OCI-LY1 (cell line): ENCODE measurements around the gene HDDC2.

ENCODE experiments used
- H2AFZ ChIP-seq: fragments of 200-600 bp; sonication (generic), shearing (Covaris generic); 2 replicates; pipeline ENCODE4 v1.6.0; 2014; ENCODE audit warnings: antibody characterized with exemption, mild to moderate bottlenecking, low read length
- H3F3A ChIP-seq: fragments of 200-600 bp; sonication (generic), shearing (Covaris generic); 2 replicates; pipeline ENCODE4 v1.6.0; 2014; ENCODE audit warnings: mild to moderate bottlenecking, antibody characterized with exemption, low read length, moderate library complexity; ENCODE audit not compliant: insufficient read depth
- H3K27ac ChIP-seq: fragments of 200-600 bp; sonication (generic); 2 replicates; pipeline ENCODE4 v1.5.1; 2014; ENCODE audit warnings: low read length, mixed run types, mild to moderate bottlenecking, low read depth; ENCODE audit not compliant: poor library complexity, severe bottlenecking
- H3K27me3 ChIP-seq: fragments of 200-600 bp; sonication (generic); 2 replicates; pipeline ENCODE4 v1.6.0; 2014; ENCODE audit warnings: antibody characterized with exemption, mild to moderate bottlenecking, low read length, moderate library complexity; ENCODE audit not compliant: insufficient read depth
- H3K36me3 ChIP-seq: fragments of 200-600 bp; sonication (generic); 2 replicates; pipeline ENCODE4 v1.6.1; 2014; ENCODE audit warnings: mild to moderate bottlenecking, antibody characterized with exemption, low read length, moderate library complexity, mixed read lengths; ENCODE audit not compliant: insufficient read depth
- H3K4me1 ChIP-seq: fragments of 200-600 bp; sonication (generic); 2 replicates; pipeline ENCODE4 v1.5.1; 2014; ENCODE audit warnings: mild to moderate bottlenecking, low read length, moderate library complexity; ENCODE audit not compliant: insufficient read depth, severe bottlenecking
- H3K4me2 ChIP-seq: fragments of 200-600 bp; sonication (generic), shearing (Covaris generic); 2 replicates; pipeline ENCODE4 v1.6.1; 2014; ENCODE audit warnings: low read length
- H3K4me3 ChIP-seq: fragments of 200-600 bp; sonication (generic); 2 replicates; pipeline ENCODE4 v1.5.1; 2014; ENCODE audit warnings: low read length, low read depth, mild to moderate bottlenecking, mixed read lengths; ENCODE audit not compliant: poor library complexity, severe bottlenecking
- H3K79me2 ChIP-seq: fragments of 200-600 bp; shearing (Covaris generic); 2 replicates; pipeline ENCODE4 v1.6.1; 2016; ENCODE audit warnings: mixed run types, low read length, mixed read lengths; ENCODE audit not compliant: insufficient read depth
- H3K9ac ChIP-seq: fragments of 200-600 bp; sonication (generic), shearing (Covaris generic); 2 replicates; pipeline ENCODE4 v1.6.1; 2014; ENCODE audit warnings: mild to moderate bottlenecking, low read length, mixed read lengths
- H3K9me2 ChIP-seq: fragments of 200-600 bp; sonication (generic), shearing (Covaris generic); 2 replicates; pipeline ENCODE4 v1.6.1; 2014; ENCODE audit warnings: low read depth, mild to moderate bottlenecking, low read length, mixed read lengths
- H3K9me3 ChIP-seq: fragments of 200-600 bp; shearing (Covaris generic); 2 replicates; pipeline ENCODE4 v1.6.1; 2014; ENCODE audit warnings: low read length, mixed read lengths
- H4K20me1 ChIP-seq: fragments of 200-600 bp; sonication (generic), shearing (Covaris generic); 2 replicates; pipeline ENCODE4 v1.6.0; 2016; ENCODE audit warnings: mild to moderate bottlenecking, low read length; ENCODE audit not compliant: insufficient read depth
- EZH2 ChIP-seq: fragments of 200-600 bp; sonication (generic), shearing (Covaris generic); IDR thresholded peaks from 2 replicates; pipeline ENCODE4 v1.8.0; 2017; ENCODE audit warnings: borderline replicate concordance, mixed run types, mild to moderate bottlenecking, antibody characterized with exemption, low read length, moderate library complexity, mixed read lengths
- TF ChIP-seq, protein P1 (sequence below): fragments of 200-600 bp; sonication (generic), shearing (Covaris generic); IDR thresholded peaks from 2 replicates; pipeline ENCODE4 v1.5.1; 2017; ENCODE audit warnings: mild to moderate bottlenecking, antibody characterized with exemption, low read length, moderate library complexity, mixed read lengths

Gene HDDC2

DNA sequence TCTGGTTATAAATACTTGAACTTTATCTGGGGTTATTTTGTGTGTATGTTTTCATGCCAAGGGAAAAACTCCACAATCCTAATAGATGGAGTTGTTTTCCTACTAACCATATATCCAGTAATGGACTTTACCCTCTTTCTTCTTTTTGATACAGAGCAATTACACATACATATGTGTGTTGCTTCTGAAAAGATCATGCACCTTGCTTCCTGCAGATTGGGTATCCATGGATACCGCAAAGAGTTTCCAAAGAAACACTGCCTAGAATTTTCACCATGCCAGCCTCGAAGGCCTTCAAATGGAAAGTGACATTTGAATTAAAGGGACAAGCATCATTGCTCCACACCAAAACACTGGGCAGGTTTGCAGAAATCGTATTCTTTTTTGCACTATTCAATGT, 26.8 kb downstream of the HDDC2 start:
- H3F3A ChIP-seq = no peaks in the 10 kb centered on the region
- no peak overlapping the region for H3K4me3 ChIP-seq
- H3K9me3 ChIP-seq = no peaks in the 10 kb centered on the region
- no peak overlapping the region for H3K4me2 ChIP-seq
- no peaks in the 10 kb centered on the region for H3K27me3 ChIP-seq
- peaks cover 66% of the 10 kb centered on the region for H3K36me3 ChIP-seq
- TF ChIP-seq, protein P1, sequence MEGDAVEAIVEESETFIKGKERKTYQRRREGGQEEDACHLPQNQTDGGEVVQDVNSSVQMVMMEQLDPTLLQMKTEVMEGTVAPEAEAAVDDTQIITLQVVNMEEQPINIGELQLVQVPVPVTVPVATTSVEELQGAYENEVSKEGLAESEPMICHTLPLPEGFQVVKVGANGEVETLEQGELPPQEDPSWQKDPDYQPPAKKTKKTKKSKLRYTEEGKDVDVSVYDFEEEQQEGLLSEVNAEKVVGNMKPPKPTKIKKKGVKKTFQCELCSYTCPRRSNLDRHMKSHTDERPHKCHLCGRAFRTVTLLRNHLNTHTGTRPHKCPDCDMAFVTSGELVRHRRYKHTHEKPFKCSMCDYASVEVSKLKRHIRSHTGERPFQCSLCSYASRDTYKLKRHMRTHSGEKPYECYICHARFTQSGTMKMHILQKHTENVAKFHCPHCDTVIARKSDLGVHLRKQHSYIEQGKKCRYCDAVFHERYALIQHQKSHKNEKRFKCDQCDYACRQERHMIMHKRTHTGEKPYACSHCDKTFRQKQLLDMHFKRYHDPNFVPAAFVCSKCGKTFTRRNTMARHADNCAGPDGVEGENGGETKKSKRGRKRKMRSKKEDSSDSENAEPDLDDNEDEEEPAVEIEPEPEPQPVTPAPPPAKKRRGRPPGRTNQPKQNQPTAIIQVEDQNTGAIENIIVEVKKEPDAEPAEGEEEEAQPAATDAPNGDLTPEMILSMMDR = no peak
- no peak for TF ChIP-seq EZH2
- no peaks in the 10 kb centered on the region for H3K9me2 ChIP-seq
- no peak overlapping the region for H3K27ac ChIP-seq
- H4K20me1 ChIP-seq = no peaks in the 10 kb centered on the region
- no peak overlapping the region for H3K9ac ChIP-seq
- no peaks in the 10 kb centered on the region for H3K4me1 ChIP-seq
- H2AFZ ChIP-seq = no peak overlapping the region
- no peaks in the 10 kb centered on the region for H3K79me2 ChIP-seq

DNA sequence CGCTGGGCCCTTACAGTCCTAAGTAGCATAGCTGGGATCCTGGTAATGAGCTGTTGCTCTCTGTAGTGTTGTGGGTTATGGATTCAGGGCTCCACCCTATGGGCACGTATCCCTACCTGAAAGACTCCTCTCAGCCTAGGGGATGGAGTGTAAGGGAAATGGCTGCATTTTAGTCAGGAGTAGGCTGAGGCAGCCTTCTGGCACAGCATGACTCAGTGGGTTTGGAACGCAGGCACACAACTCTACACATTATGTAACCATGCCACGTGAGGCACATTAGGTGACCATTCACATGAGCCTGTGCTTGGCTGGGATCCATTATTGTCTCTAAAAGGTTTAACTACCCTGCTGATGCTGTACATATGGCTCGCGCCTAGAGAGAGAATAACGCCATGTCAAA, 27.8 kb downstream of the HDDC2 start:
- Histone ChIP-seq H3K4me2 (no peak overlapping the region), H3K27ac (no peak overlapping the region), H3K4me3 (no peak overlapping the region), H3K9me2 (no peaks in the 10 kb centered on the region), H3K27me3 (no peaks in the 10 kb centered on the region), H3K9ac (no peak overlapping the region), H4K20me1 (no peaks in the 10 kb centered on the region), H2AFZ (no peak overlapping the region), H3F3A (no peaks in the 10 kb centered on the region), H3K9me3 (no peaks in the 10 kb centered on the region), H3K79me2 (no peaks in the 10 kb centered on the region), H3K36me3 (peaks cover 59% of the 10 kb centered on the region), H3K4me1 (no peaks in the 10 kb centered on the region)
- TF ChIP-seq, protein P1 = no peak
- no peak for TF ChIP-seq EZH2

DNA sequence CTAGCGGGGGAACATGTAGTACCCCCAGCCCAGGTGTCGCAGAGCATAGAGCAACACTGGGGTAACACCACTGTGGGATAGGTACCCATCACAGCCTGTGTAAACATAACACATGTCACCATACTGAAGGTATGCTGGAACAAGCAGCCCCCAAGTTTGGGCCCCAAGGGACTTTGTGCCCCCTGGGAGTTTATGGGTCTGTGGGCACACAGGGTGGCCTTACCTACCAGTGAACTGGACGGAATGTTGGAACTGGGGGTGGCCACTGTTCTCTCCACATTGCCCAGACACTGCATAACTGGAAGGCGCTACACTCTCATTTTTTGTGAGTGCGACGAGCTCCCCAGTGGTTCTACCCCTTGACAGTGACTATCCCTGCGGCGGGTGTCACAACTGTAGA, 28.5 kb downstream of the HDDC2 start:
- no peaks in the 10 kb centered on the region for H3K9me3 ChIP-seq
- no peaks in the 10 kb centered on the region for H3K79me2 ChIP-seq
- peaks cover 53% of the 10 kb centered on the region for H3K36me3 ChIP-seq
- H3K4me3 ChIP-seq = no peak overlapping the region
- no peaks in the 10 kb centered on the region for H3K9me2 ChIP-seq
- H3K4me1 ChIP-seq = no peaks in the 10 kb centered on the region
- H3K27ac ChIP-seq = no peak overlapping the region
- no peaks in the 10 kb centered on the region for H3F3A ChIP-seq
- no peaks in the 10 kb centered on the region for H3K27me3 ChIP-seq
- H3K4me2 ChIP-seq = no peak overlapping the region
- TF ChIP-seq, protein P1 = no peak
- no peak for TF ChIP-seq EZH2
- H2AFZ ChIP-seq = no peak overlapping the region
- no peak overlapping the region for H3K9ac ChIP-seq
- H4K20me1 ChIP-seq = no peaks in the 10 kb centered on the region
